Keratinocyte (primary cell): Measurements from ENCODE around the gene MYRIP. TPM values are rescaled to one million over a fixed set of nuclear protein-coding genes. Genes with fewer than 3 reads are reported as not detected.

Experiments used
- DNase-seq: peaks from one replicate; pipeline ENCODE4 v3.0.0-alpha.2; 2011; ENCODE audit warnings: low read depth, missing footprints, low spot score
- FAIRE-seq: peaks from 2 replicates; lab custom pipeline; 2011; peaks lifted over from hg19 to GRCh38; lab: Jason Lieb, UNC
- H2AFZ ChIP-seq: 2 replicates; pipeline ENCODE4 v1.6.0; 2012; ENCODE audit warnings: low read length, control low read depth, inconsistent platforms; ENCODE audit not compliant: control insufficient read depth
- H3K27ac ChIP-seq: 2 replicates; pipeline ENCODE4 v1.5.1; 2011; ENCODE audit warnings: low read length; ENCODE audit not compliant: control insufficient read depth, insufficient read depth
- H3K27me3 ChIP-seq: 3 replicates; pipeline ENCODE4 v1.6.0; 2011; ENCODE audit warnings: low read length; ENCODE audit not compliant: control insufficient read depth, insufficient read depth; ENCODE audit errors: extremely low read depth
- H3K36me3 ChIP-seq, 2 experiments: 2 replicates in 1 of 2; 3 replicates in 1 of 2; pipeline ENCODE4 v1.5.1; 2011; ENCODE audit warnings: low read length in 2 of 2, mild to moderate bottlenecking in 1 of 2; ENCODE audit not compliant: control insufficient read depth in 2 of 2, insufficient read depth in 2 of 2; ENCODE audit errors: extremely low read depth in 1 of 2
- H3K4me1 ChIP-seq: 3 replicates; pipeline ENCODE4 v1.5.1; 2011; ENCODE audit warnings: low read length; ENCODE audit not compliant: control insufficient read depth, insufficient read depth; ENCODE audit errors: extremely low read depth
- H3K4me2 ChIP-seq: 3 replicates; pipeline ENCODE4 v1.6.0; 2011; ENCODE audit warnings: low read depth, low read length; ENCODE audit not compliant: control insufficient read depth, insufficient read depth; ENCODE audit errors: extremely low read depth
- H3K4me3 ChIP-seq, 3 experiments: fragments of 200-600 bp in 1 of 3; sonication (generic) in 1 of 3; 2 replicates in 2 of 3; 3 replicates in 1 of 3; pipeline ENCODE4 v1.5.1; 2011 to 2016; ENCODE audit warnings: low read length in 3 of 3, mild to moderate bottlenecking in 3 of 3, control low read depth in 2 of 3, inconsistent platforms in 1 of 3, low read depth in 1 of 3, mixed read lengths in 1 of 3, mixed run types in 1 of 3, moderate library complexity in 1 of 3; ENCODE audit not compliant: control insufficient read depth in 2 of 3, insufficient read depth in 2 of 3; ENCODE audit errors: extremely low read depth in 1 of 3
- H3K79me2 ChIP-seq: 2 replicates; pipeline ENCODE4 v1.6.0; 2012; ENCODE audit warnings: low read length; ENCODE audit not compliant: control insufficient read depth, insufficient read depth
- H3K9ac ChIP-seq: 3 replicates; pipeline ENCODE4 v1.6.0; 2011; ENCODE audit warnings: low read length; ENCODE audit not compliant: control insufficient read depth, insufficient read depth; ENCODE audit errors: extremely low read depth
- H3K9me1 ChIP-seq: 3 replicates; pipeline ENCODE4 v1.6.0; 2011; ENCODE audit warnings: low read length; ENCODE audit not compliant: control insufficient read depth, insufficient read depth; ENCODE audit errors: extremely low read depth
- H3K9me3 ChIP-seq: 2 replicates; pipeline ENCODE4 v1.5.1; 2012; ENCODE audit warnings: low read depth, low read length; ENCODE audit not compliant: control insufficient read depth
- H4K20me1 ChIP-seq: 3 replicates; pipeline ENCODE4 v1.6.0; 2011; ENCODE audit warnings: low read length; ENCODE audit not compliant: control insufficient read depth, insufficient read depth; ENCODE audit errors: extremely low read depth
- EZH2 ChIP-seq: IDR thresholded peaks from one replicate; pipeline ENCODE4 v1.6.1; 2012; ENCODE audit warnings: inconsistent platforms, mild to moderate bottlenecking, low read length, moderate library complexity
- dilution Hi-C: fragments of 300-500 bp; cut with MboI; formaldehyde crosslinking; loops from one replicate; pipeline ENCODE4 v1.7.0; 2020; ENCODE audit warnings: low sequenced_read_pairs; ENCODE audit not compliant: extremely low pct_ligation_motif_present
- polyA plus RNA-seq, 5 experiments: library from polyadenylated mRNA; depleted of rRNA in 3 of 5; stranded (reverse) in 3 of 5; stranded (forward) in 1 of 5; unstranded in 1 of 5; fragments of >200 nt; gene quantifications; 1 replicate in 1 of 5; 2 replicates in 3 of 5; 3 replicates in 1 of 5; pipeline versions ENCODE4 v1.2.1 to v1.2.3, GENCODE V29; 2011 to 2012; ENCODE audit warnings: missing spikeins in 2 of 5, low read depth in 1 of 5, low replicate concordance in 1 of 5
- TF ChIP-seq, protein P1 (sequence below), 3 experiments: IDR thresholded peaks in 1 of 3; conservative IDR thresholded peaks in 1 of 3; optimal IDR thresholded peaks in 1 of 3; 2 replicates in 2 of 3; 3 replicates in 1 of 3; pipeline versions ENCODE3 to v1.5.1; 2011; ENCODE audit warnings: low read length in 3 of 3, mild to moderate bottlenecking in 3 of 3, moderate library complexity in 2 of 3, control low read depth in 1 of 3, inconsistent platforms in 1 of 3; ENCODE audit not compliant: insufficient read depth in 2 of 3; ENCODE audit errors: extremely low read depth in 1 of 3

Gene MYRIP
- polyA plus RNA-seq, 1 donor (not counting 4 experiments of a cell fraction or from before 2014, with no cell fraction given), result 0.01 TPM

DNA sequence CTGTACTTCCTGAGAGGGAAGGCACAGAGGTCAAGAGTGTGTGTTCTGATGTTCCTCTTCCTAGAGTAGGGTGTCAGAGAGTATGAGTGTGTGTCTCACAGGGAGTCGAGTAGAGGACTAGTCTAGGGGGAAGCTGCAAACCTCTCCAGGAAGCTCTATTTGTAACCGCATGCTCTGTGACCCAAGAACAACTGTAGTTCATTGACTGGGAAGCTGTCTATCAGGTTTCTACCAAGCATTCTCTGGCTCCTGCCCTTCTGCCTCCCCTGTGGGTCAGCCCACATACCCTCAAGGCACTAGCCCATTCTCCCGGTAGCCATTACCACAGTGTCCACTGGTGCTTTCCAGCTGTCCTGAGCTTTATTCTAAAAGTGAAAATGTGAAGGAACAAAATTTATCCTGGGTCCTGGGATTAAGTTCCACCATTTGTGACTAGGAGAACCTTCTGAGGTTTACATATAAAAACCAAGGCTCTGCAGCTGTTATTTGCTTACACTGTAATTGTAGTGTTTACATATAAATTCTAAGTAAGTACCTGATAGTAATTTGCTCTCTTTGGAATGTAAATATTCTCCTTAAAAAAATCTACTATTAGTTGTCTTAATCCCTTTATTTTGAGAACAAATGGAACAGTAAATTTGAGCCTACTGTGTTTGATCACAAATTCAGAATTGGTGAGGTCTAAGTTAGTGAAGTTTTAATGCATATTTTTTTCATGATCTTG, 40.7 kb downstream of the MYRIP start:
- Histone ChIP-seq H3K4me1 (no peaks in the 10 kb centered on the region), H3K36me3 (no peaks in the 10 kb centered on the region), H3K4me3 (no peak overlapping the region), H3K9me3 (no peaks in the 10 kb centered on the region), H3K9ac (no peak overlapping the region), H2AFZ (no peak overlapping the region), H3K9me1 (no peaks in the 10 kb centered on the region), H3K79me2 (no peaks in the 10 kb centered on the region), H4K20me1 (no peaks in the 10 kb centered on the region), H3K27ac (no peak overlapping the region), H3K4me2 (no peak overlapping the region), H3K27me3 (no peaks in the 10 kb centered on the region)
- DNase-seq, result no peak
- no peak for TF ChIP-seq EZH2
- TF ChIP-seq, protein P1, sequence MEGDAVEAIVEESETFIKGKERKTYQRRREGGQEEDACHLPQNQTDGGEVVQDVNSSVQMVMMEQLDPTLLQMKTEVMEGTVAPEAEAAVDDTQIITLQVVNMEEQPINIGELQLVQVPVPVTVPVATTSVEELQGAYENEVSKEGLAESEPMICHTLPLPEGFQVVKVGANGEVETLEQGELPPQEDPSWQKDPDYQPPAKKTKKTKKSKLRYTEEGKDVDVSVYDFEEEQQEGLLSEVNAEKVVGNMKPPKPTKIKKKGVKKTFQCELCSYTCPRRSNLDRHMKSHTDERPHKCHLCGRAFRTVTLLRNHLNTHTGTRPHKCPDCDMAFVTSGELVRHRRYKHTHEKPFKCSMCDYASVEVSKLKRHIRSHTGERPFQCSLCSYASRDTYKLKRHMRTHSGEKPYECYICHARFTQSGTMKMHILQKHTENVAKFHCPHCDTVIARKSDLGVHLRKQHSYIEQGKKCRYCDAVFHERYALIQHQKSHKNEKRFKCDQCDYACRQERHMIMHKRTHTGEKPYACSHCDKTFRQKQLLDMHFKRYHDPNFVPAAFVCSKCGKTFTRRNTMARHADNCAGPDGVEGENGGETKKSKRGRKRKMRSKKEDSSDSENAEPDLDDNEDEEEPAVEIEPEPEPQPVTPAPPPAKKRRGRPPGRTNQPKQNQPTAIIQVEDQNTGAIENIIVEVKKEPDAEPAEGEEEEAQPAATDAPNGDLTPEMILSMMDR (optimal IDR thresholded peaks at IDR 0.05 in 1 of 3, IDR thresholded peaks at IDR 0.05 in 1 of 3, conservative IDR thresholded peaks at IDR 0.05 in 1 of 3; ENCODE audit: extremely low read depth in 1 of 3, insufficient read depth in 2 of 3, low read length in 3 of 3), result no peak
- no peak for FAIRE-seq
- dilution Hi-C loops, result no loop called here

DNA sequence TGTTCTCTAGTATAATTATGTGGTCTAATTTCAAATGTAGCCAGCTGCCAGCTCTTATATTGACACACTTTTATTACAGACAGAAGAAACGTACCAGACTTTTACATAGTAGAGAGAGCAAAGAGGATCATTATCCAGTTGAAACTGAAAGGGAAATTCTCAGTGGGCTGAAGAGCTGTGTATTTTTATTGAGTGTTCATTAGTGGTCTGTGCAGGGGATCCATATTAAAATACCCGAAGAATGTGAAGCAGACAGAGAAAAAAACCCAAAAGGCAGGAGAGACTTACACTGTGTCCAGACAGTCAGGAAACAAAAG, 41.3 kb downstream of the MYRIP start:
- Histone ChIP-seq H3K79me2 (no peaks in the 10 kb centered on the region), H3K4me2 (no peak overlapping the region), H3K27ac (no peak overlapping the region), H4K20me1 (no peaks in the 10 kb centered on the region), H3K9ac (no peak overlapping the region), H3K4me1 (no peaks in the 10 kb centered on the region), H3K4me3 (no peak overlapping the region), H2AFZ (no peak overlapping the region), H3K27me3 (no peaks in the 10 kb centered on the region), H3K9me1 (no peaks in the 10 kb centered on the region), H3K36me3 (no peaks in the 10 kb centered on the region), H3K9me3 (no peaks in the 10 kb centered on the region)
- no peak for FAIRE-seq
- dilution Hi-C loops, result no loop called here
- no peak for DNase-seq
- TF ChIP-seq EZH2, result no peak
- TF ChIP-seq, protein P1 (optimal IDR thresholded peaks at IDR 0.05 in 1 of 3, IDR thresholded peaks at IDR 0.05 in 1 of 3, conservative IDR thresholded peaks at IDR 0.05 in 1 of 3; ENCODE audit: extremely low read depth in 1 of 3, insufficient read depth in 2 of 3, low read length in 3 of 3), result no peak
